K562 (cell line): ENCODE measurements around the gene KDM2B. TPM values are rescaled to one million over a fixed set of nuclear protein-coding genes. Genes with fewer than 3 reads are reported as not detected.

Source experiments
- DMBX1 ChIP-seq: fragments of 250-450 bp; sonication (Bioruptor Pico); IDR thresholded peaks from 2 replicates; pipeline ENCODE4 v1.8.0; 2022; ENCODE audit warnings: inconsistent platforms, mild to moderate bottlenecking, moderate library complexity, borderline replicate concordance
- E2F6 ChIP-seq, 2 experiments: IDR thresholded peaks; 2 replicates each; pipeline ENCODE4 v1.6.1; 2011; ENCODE audit warnings: borderline replicate concordance in 1 of 2, control low read depth in 1 of 2, low read depth in 1 of 2, low read length in 1 of 2, mild to moderate bottlenecking in 1 of 2, mixed read lengths in 1 of 2, moderate library complexity in 1 of 2; ENCODE audit not compliant: insufficient read depth in 1 of 2, insufficient read length in 1 of 2, poor library complexity in 1 of 2, severe bottlenecking in 1 of 2; ENCODE audit errors: extremely low read depth in 1 of 2
- EHMT2 ChIP-seq: fragments of 450-650 bp; IDR thresholded peaks from 2 replicates; pipeline ENCODE4 v1.6.1; 2018; ENCODE audit warnings: antibody characterized with exemption
- FOXP1 ChIP-seq: sonication (generic); formaldehyde crosslinking; IDR thresholded peaks from 2 replicates; pipeline ENCODE4 v1.8.0; 2022; ENCODE audit warnings: mild to moderate bottlenecking, missing genetic modification reagents
- MYC ChIP-seq, 2 experiments: fragments of 250-450 bp in 1 of 2; sonication (Bioruptor Pico) in 1 of 2; IDR thresholded peaks; 2 replicates each; pipeline versions ENCODE4 v1.5.1 to v1.6.1; 2012 to 2021; ENCODE audit warnings: low read depth in 2 of 2, borderline replicate concordance in 1 of 2, improper control_type of control experiment in 1 of 2, low read length in 1 of 2, mild to moderate bottlenecking in 1 of 2, moderate library complexity in 1 of 2
- SAFB2 ChIP-seq: fragments of 200-400 bp; formaldehyde crosslinking; IDR thresholded peaks from 2 replicates; pipeline ENCODE4 v1.6.1; 2018; ENCODE audit warnings: borderline replicate concordance, low read length, low read depth, moderate library complexity; ENCODE audit not compliant: severe bottlenecking
- SIN3A ChIP-seq, 2 experiments: fragments of 150-350 bp in 1 of 2; IDR thresholded peaks; 2 replicates each; pipeline ENCODE4 v1.6.1; 2011 to 2016; ENCODE audit warnings: borderline replicate concordance in 2 of 2, low read depth in 2 of 2, low read length in 2 of 2, mild to moderate bottlenecking in 2 of 2, moderate library complexity in 2 of 2; ENCODE audit not compliant: control insufficient read depth in 1 of 2
- SIN3B ChIP-seq: fragments of 450-650 bp; IDR thresholded peaks from 2 replicates; pipeline ENCODE4 v1.6.1; 2017; ENCODE audit warnings: low read depth, mild to moderate bottlenecking, moderate library complexity
- SRF ChIP-seq, 2 experiments: fragments of 250-450, 450-650 bp in 1 of 2; sonication (Bioruptor Pico) in 1 of 2; sonication (generic) in 1 of 2; formaldehyde crosslinking; IDR thresholded peaks; 2 replicates each; pipeline versions ENCODE4 v1.5.0 to v1.5.1; 2020 to 2022; ENCODE audit warnings: mild to moderate bottlenecking in 1 of 2, missing genetic modification reagents in 1 of 2
- SRSF1 ChIP-seq: fragments of 200-400 bp; formaldehyde crosslinking; IDR thresholded peaks from 2 replicates; pipeline ENCODE4 v1.6.1; 2017; ENCODE audit warnings: mild to moderate bottlenecking, low read depth, low read length, moderate library complexity
- TAF9B ChIP-seq: fragments of 450-650 bp; IDR thresholded peaks from 2 replicates; pipeline ENCODE4 v1.6.1; 2018; ENCODE audit warnings: mild to moderate bottlenecking; ENCODE audit not compliant: partially characterized antibody
- TEAD4 ChIP-seq, 2 experiments: sonication (generic) in 1 of 2; formaldehyde crosslinking in 1 of 2; IDR thresholded peaks; 2 replicates each; pipeline versions ENCODE4 v1.6.1 to v1.8.0; 2012 to 2022; ENCODE audit warnings: borderline replicate concordance in 1 of 2, inconsistent platforms in 1 of 2, low read length in 1 of 2, mild to moderate bottlenecking in 1 of 2, missing genetic modification reagents in 1 of 2
- ZEB2 ChIP-seq: fragments of 450-650 bp; IDR thresholded peaks from 2 replicates; pipeline ENCODE4 v1.6.1; 2016
- ZNF263 ChIP-seq: sonication (generic); formaldehyde crosslinking; IDR thresholded peaks from 2 replicates; pipeline ENCODE4 v1.8.0; 2022; ENCODE audit warnings: mild to moderate bottlenecking, missing genetic modification reagents, borderline replicate concordance
- ZNF77 ChIP-seq: fragments of 250-450 bp; sonication (Bioruptor Pico); IDR thresholded peaks from 2 replicates; pipeline ENCODE4 v1.5.0; 2020
- polyA plus RNA-seq, 8 experiments: library from polyadenylated mRNA; depleted of rRNA in 4 of 8; stranded (reverse) in 5 of 8; unstranded in 3 of 8; fragments of >200 nt; fragmentation: Nextera tagmentation in 2 of 8; fragmentation: Illumina TruSeq in 1 of 8; extraction: Ambion mirVana in 2 of 8; extraction: Trizol in 1 of 8; gene quantifications; 2 replicates each; pipeline versions ENCODE4 v1.2.1 to v1.2.3, GENCODE V29; 2011 to 2014; ENCODE audit warnings: inconsistent platforms in 1 of 8, missing spikeins in 1 of 8
- total RNA-seq, 7 experiments: library from RNA; depleted of rRNA in 6 of 7; stranded (reverse); fragments of >200 nt in 6 of 7; fragmentation: Illumina TruSeq in 2 of 7; extraction: Trizol in 2 of 7; gene quantifications; 2 replicates each; pipeline versions ENCODE4 v1.2.1 to v1.2.3, GENCODE V29; 2011 to 2021; ENCODE audit warnings: low replicate concordance in 1 of 7
- TF ChIP-seq, protein P1 (sequence below): fragments of 200-400 bp; formaldehyde crosslinking; IDR thresholded peaks from 2 replicates; pipeline ENCODE4 v1.6.1; 2017; ENCODE audit warnings: mild to moderate bottlenecking, low read depth, low read length, moderate library complexity
- TF ChIP-seq, protein P2 (sequence below), 3 experiments: fragments of 200-800 bp in 1 of 3; fragments of 250-450 bp in 1 of 3; fragments of 450-650 bp in 1 of 3; sonication (Bioruptor Pico) in 1 of 3; sonication (Bioruptor generic) in 1 of 3; formaldehyde crosslinking in 1 of 3; IDR thresholded peaks; 2 replicates each; pipeline versions ENCODE4 v1.6.1 to v1.8.0; 2016 to 2022; ENCODE audit warnings: mild to moderate bottlenecking in 2 of 3, missing genetic modification characterization in 2 of 3, missing compliant biosample characterization in 1 of 3, moderate library complexity in 1 of 3

Gene KDM2B
- total and polyA plus RNA-seq, 9 of the 15 experiments (the other 6 are each of a cell fraction or from before 2014, with no cell fraction given) = 7.4 to 50.5 (median 22.5) TPM

DNA sequence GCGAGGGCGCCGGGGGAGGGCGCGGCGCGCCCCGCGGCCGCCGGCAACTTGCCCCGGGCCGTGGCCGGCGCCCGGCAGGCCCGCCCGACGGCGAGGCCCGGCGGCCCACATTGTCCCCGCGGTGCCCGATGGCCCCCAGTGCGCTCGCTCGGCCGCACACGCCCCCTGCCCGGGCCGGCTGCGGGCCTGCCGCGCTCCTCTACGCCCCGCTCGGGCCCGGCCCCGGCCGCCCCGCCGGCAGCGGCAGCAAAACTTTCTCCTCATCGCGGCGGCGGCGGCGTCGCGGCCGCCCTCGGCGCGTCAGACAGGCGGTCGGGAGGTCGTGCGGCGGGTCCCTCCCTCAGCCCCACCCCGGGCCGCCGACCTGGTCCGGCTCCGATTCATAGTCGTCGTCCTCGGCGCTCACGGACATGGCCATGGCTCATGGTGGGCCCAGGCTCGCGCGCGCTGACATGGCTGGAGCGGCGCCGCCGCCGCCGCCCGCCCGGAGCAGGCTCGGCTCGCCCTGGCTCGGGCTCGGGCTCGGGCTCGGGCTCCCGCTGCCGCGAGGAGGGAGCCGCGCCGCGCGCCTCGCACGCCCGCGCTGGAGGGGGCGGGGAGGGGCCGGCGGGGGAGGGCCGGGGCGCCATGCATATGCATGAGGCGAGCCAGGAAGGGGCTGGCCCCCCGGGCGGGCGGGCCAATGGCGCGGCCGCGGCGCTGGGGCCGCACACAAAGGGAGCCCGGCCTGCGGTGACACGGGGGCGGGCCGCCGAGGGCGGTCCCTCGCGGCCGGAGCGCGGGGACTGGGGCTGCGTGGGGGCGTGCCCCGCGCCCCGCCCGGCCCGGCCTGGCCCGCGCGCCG is 113.8 kb downstream of the KDM2B start (continued):
- TF ChIP-seq, protein P1, sequence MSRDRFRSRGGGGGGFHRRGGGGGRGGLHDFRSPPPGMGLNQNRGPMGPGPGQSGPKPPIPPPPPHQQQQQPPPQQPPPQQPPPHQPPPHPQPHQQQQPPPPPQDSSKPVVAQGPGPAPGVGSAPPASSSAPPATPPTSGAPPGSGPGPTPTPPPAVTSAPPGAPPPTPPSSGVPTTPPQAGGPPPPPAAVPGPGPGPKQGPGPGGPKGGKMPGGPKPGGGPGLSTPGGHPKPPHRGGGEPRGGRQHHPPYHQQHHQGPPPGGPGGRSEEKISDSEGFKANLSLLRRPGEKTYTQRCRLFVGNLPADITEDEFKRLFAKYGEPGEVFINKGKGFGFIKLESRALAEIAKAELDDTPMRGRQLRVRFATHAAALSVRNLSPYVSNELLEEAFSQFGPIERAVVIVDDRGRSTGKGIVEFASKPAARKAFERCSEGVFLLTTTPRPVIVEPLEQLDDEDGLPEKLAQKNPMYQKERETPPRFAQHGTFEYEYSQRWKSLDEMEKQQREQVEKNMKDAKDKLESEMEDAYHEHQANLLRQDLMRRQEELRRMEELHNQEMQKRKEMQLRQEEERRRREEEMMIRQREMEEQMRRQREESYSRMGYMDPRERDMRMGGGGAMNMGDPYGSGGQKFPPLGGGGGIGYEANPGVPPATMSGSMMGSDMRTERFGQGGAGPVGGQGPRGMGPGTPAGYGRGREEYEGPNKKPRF = no peak
- TF ChIP-seq SAFB2 = no peak
- no peak for TF ChIP-seq SRSF1
- TF ChIP-seq TEAD4 (IDR thresholded peaks at IDR 0.05; ENCODE audit: low read length) = no peak
- TF ChIP-seq TEAD4 (CRISPR knock-in tag; IDR thresholded peaks at IDR 0.05; ENCODE audit: borderline replicate concordance) = no peak
- TF ChIP-seq, protein P2, sequence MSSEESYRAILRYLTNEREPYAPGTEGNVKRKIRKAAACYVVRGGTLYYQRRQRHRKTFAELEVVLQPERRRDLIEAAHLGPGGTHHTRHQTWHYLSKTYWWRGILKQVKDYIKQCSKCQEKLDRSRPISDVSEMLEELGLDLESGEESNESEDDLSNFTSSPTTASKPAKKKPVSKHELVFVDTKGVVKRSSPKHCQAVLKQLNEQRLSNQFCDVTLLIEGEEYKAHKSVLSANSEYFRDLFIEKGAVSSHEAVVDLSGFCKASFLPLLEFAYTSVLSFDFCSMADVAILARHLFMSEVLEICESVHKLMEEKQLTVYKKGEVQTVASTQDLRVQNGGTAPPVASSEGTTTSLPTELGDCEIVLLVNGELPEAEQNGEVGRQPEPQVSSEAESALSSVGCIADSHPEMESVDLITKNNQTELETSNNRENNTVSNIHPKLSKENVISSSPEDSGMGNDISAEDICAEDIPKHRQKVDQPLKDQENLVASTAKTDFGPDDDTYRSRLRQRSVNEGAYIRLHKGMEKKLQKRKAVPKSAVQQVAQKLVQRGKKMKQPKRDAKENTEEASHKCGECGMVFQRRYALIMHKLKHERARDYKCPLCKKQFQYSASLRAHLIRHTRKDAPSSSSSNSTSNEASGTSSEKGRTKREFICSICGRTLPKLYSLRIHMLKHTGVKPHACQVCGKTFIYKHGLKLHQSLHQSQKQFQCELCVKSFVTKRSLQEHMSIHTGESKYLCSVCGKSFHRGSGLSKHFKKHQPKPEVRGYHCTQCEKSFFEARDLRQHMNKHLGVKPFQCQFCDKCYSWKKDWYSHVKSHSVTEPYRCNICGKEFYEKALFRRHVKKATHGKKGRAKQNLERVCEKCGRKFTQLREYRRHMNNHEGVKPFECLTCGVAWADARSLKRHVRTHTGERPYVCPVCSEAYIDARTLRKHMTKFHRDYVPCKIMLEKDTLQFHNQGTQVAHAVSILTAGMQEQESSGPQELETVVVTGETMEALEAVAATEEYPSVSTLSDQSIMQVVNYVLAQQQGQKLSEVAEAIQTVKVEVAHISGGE (CRISPR knock-in tag; IDR thresholded peaks at IDR 0.05) = peak in 1 of 3 experiments; percentile 83; a peak in 2 of 6 replicates
- no peak for TF ChIP-seq ZNF77 (CRISPR knock-in tag)
- 0 out of 2 replicates have a peak, but pooled peaks have one; percentile 39 for TF ChIP-seq FOXP1 (CRISPR knock-in tag)
- TF ChIP-seq TAF9B = no peak
- TF ChIP-seq EHMT2 = no peak
- peak; percentile 30 to 88 for TF ChIP-seq E2F6 (IDR thresholded peaks at IDR 0.05; ENCODE audit: borderline replicate concordance in 1 of 2, extremely low read depth in 1 of 2, insufficient read depth in 1 of 2, insufficient read length in 1 of 2, low read depth in 1 of 2, low read length in 1 of 2, poor library complexity in 1 of 2, severe bottlenecking in 1 of 2)
- 0 out of 2 replicates have a peak, but pooled peaks have one; percentile 12 for TF ChIP-seq SIN3B
- TF ChIP-seq DMBX1 = 0 out of 2 replicates have a peak, but pooled peaks have one; percentile 62
- no peak for TF ChIP-seq ZEB2
- peak; percentile 59; the same call in 1 of the 2 replicates for TF ChIP-seq MYC (IDR thresholded peaks at IDR 0.05; ENCODE audit: low read depth, low read length)
- no peak for TF ChIP-seq MYC (CRISPR knock-in tag; IDR thresholded peaks at IDR 0.05; ENCODE audit: borderline replicate concordance, low read depth)
- TF ChIP-seq ZNF263 (CRISPR knock-in tag) = peak; percentile 27; the same call in 1 of the 2 replicates
- TF ChIP-seq SRF (CRISPR knock-in tag; IDR thresholded peaks at IDR 0.05) = no peak
- TF ChIP-seq SIN3A (IDR thresholded peaks at IDR 0.05; ENCODE audit: borderline replicate concordance in 2 of 2, control insufficient read depth in 1 of 2, low read depth in 2 of 2, low read length in 2 of 2) = no peak; a peak in 1 of 4 replicates
